ENCODE measurements around the gene ANXA2R.

ANXA2R gene

GRCh38 chr5:43045236-43045635 lies 5.1 kb upstream of the ANXA2R start:
- Histone ChIP-seq H3K9ac (ENCODE audit: low read length) (peak overlapping the region; percentile 51), H3K23ac (ENCODE audit: low read length in 2 of 2) (no peak overlapping the region), H2BK120ac (ENCODE audit: low read depth, low read length) (no peak overlapping the region), H2BK5ac (ENCODE audit: low read depth, low read length, poor library complexity, severe bottlenecking) (no peak overlapping the region), H3K4me1 (ENCODE audit: control insufficient read depth, insufficient read depth, low read depth, low read length) (peaks cover 11% of the 10 kb centered on the region), H3K79me1 (replicated peaks; ENCODE audit: low read length, poor library complexity, severe bottlenecking) (peaks cover 5% of the 10 kb centered on the region), H2AK5ac (ENCODE audit: low read length, severe bottlenecking) (peak overlapping the region; percentile 67), H3K27ac (ENCODE audit: low read length, poor library complexity, severe bottlenecking) (no peak overlapping the region), H2BK15ac (ENCODE audit: low read depth, poor library complexity, severe bottlenecking) (no peak overlapping the region), H3K27me3 (ENCODE audit: control insufficient read depth in 1 of 2, insufficient read depth in 1 of 2, low read length in 2 of 2) (no peaks in the 10 kb centered on the region), H3K9me3 (ENCODE audit: control insufficient read depth, low read length) (no peaks in the 10 kb centered on the region), H3K18ac (ENCODE audit: low read depth in 1 of 2, low read length in 2 of 2) (no peak overlapping the region), H3K36me3 (ENCODE audit: control insufficient read depth in 1 of 2, insufficient read depth in 2 of 2, low read depth in 1 of 2, low read length in 2 of 2) (peaks cover 0 to 6% of the 10 kb centered on the region in 2 experiments), H3K14ac (ENCODE audit: low read length in 2 of 2) (no peak overlapping the region), H2AFZ (ENCODE audit: low read depth, low read length) (no peak overlapping the region), H3K4ac (ENCODE audit: low read depth in 1 of 2, low read length in 2 of 2) (no peak overlapping the region), H2BK12ac (ENCODE audit: low read length in 2 of 2) (no peak overlapping the region), H4K8ac (ENCODE audit: low read length) (no peak overlapping the region), H4K91ac (ENCODE audit: low read length) (no peak overlapping the region), H3K4me3 (ENCODE audit: insufficient read depth in 1 of 2, low read depth in 1 of 2, low read length in 2 of 2) (peak overlapping the region in 1 of 2 experiments; percentile 66), H3K4me2 (ENCODE audit: low read length, poor library complexity, severe bottlenecking) (peak overlapping the region; percentile 11)
- no peak for DNase-seq
- WGBS: 74% methylated on average over 4 of the region's 4 CpGs

- no peaks in the 10 kb centered on the region for H3K9me3 ChIP-seq (ENCODE audit: control insufficient read depth, low read length)
- H2BK15ac ChIP-seq (ENCODE audit: low read depth, poor library complexity, severe bottlenecking): no peak overlapping the region
- no peak overlapping the region for H2AFZ ChIP-seq (ENCODE audit: low read depth, low read length)
- H2BK12ac ChIP-seq (ENCODE audit: low read length in 2 of 2): peak overlapping the region in 1 of 2 experiments; percentile 61
- peak overlapping the region; percentile 71 for H3K4me2 ChIP-seq (ENCODE audit: low read length, poor library complexity, severe bottlenecking)
- H4K91ac ChIP-seq (ENCODE audit: low read length): no peak overlapping the region
- peak overlapping the region; percentile 40 to 66 for H3K4me3 ChIP-seq (ENCODE audit: insufficient read depth in 1 of 2, low read depth in 1 of 2, low read length in 2 of 2)
- peak overlapping the region; percentile 45 for H4K8ac ChIP-seq (ENCODE audit: low read length)
- peaks cover 0 to 6% of the 10 kb centered on the region in 2 experiments for H3K36me3 ChIP-seq (ENCODE audit: control insufficient read depth in 1 of 2, insufficient read depth in 2 of 2, low read depth in 1 of 2, low read length in 2 of 2)
- H3K9ac ChIP-seq (ENCODE audit: low read length): peak overlapping the region; percentile 51
- peaks cover 5% of the 10 kb centered on the region for H3K79me1 ChIP-seq (replicated peaks; ENCODE audit: low read length, poor library complexity, severe bottlenecking)
- H3K27ac ChIP-seq (ENCODE audit: low read length, poor library complexity, severe bottlenecking): peak overlapping the region; percentile 31
- peak overlapping the region in 1 of 2 experiments; percentile 44 for H3K14ac ChIP-seq (ENCODE audit: low read length in 2 of 2)
- peak overlapping the region in 1 of 2 experiments; percentile 65 for H3K4ac ChIP-seq (ENCODE audit: low read depth in 1 of 2, low read length in 2 of 2)
- H2BK120ac ChIP-seq (ENCODE audit: low read depth, low read length): no peak overlapping the region
- no peaks in the 10 kb centered on the region for H3K27me3 ChIP-seq (ENCODE audit: control insufficient read depth in 1 of 2, insufficient read depth in 1 of 2, low read length in 2 of 2)
- no peak overlapping the region for H3K23ac ChIP-seq (ENCODE audit: low read length in 2 of 2)
- DNase-seq: peak; percentile 77
- H3K18ac ChIP-seq (ENCODE audit: low read depth in 1 of 2, low read length in 2 of 2): peak overlapping the region in 1 of 2 experiments; percentile 66
- H2BK5ac ChIP-seq (ENCODE audit: low read depth, low read length, poor library complexity, severe bottlenecking): no peak overlapping the region
- H3K4me1 ChIP-seq (ENCODE audit: control insufficient read depth, insufficient read depth, low read depth, low read length): peaks cover 11% of the 10 kb centered on the region
- H2AK5ac ChIP-seq (ENCODE audit: low read length, severe bottlenecking): no peak overlapping the region
- WGBS: 21% methylated on average over 26 of the region's 26 CpGs
Measured at GRCh38 chr5:43044181-43044914, 4.2 kb upstream of the ANXA2R start.

DNA sequence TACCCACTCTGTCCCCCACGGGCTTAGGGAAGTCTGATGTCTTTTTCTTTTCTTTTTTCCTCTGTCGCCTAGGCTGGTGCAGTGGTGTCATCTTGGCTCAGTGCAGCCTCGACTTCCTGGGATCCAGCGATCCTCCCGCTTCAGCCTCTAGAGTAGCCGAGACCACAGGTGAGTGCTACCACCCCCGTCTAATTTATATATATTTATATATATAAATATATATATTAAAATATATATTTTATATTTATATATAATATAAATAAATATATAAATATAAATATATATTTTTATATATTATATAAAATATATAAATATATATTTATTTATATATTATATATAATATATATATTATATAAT lies 3.3 kb upstream of the ANXA2R start:
- Histone ChIP-seq H2BK15ac (ENCODE audit: low read depth, poor library complexity, severe bottlenecking) (no peak overlapping the region), H3K4me3 (ENCODE audit: insufficient read depth in 1 of 2, low read depth in 1 of 2, low read length in 2 of 2) (peak overlapping the region; percentile 64 to 89), H2AK5ac (ENCODE audit: low read length, severe bottlenecking) (no peak overlapping the region), H3K4ac (ENCODE audit: low read depth in 1 of 2, low read length in 2 of 2) (peak overlapping the region in 1 of 2 experiments; percentile 60), H3K9me3 (ENCODE audit: control insufficient read depth, low read length) (no peaks in the 10 kb centered on the region), H3K27ac (ENCODE audit: low read length, poor library complexity, severe bottlenecking) (peak overlapping the region; percentile 96), H3K14ac (ENCODE audit: low read length in 2 of 2) (peak overlapping the region in 1 of 2 experiments; percentile 69), H3K36me3 (ENCODE audit: control insufficient read depth in 1 of 2, insufficient read depth in 2 of 2, low read depth in 1 of 2, low read length in 2 of 2) (peaks cover 0 to 6% of the 10 kb centered on the region in 2 experiments), H3K27me3 (ENCODE audit: control insufficient read depth in 1 of 2, insufficient read depth in 1 of 2, low read length in 2 of 2) (no peaks in the 10 kb centered on the region), H2BK120ac (ENCODE audit: low read depth, low read length) (no peak overlapping the region), H3K9ac (ENCODE audit: low read length) (peak overlapping the region; percentile 99), H3K23ac (ENCODE audit: low read length in 2 of 2) (peak overlapping the region in 1 of 2 experiments; percentile 61), H2BK12ac (ENCODE audit: low read length in 2 of 2) (peak overlapping the region in 1 of 2 experiments; percentile 21), H2BK5ac (ENCODE audit: low read depth, low read length, poor library complexity, severe bottlenecking) (no peak overlapping the region), H4K8ac (ENCODE audit: low read length) (peak overlapping the region; percentile 8), H3K79me1 (replicated peaks; ENCODE audit: low read length, poor library complexity, severe bottlenecking) (peaks cover 8% of the 10 kb centered on the region), H2AFZ (ENCODE audit: low read depth, low read length) (no peak overlapping the region), H4K91ac (ENCODE audit: low read length) (no peak overlapping the region), H3K18ac (ENCODE audit: low read depth in 1 of 2, low read length in 2 of 2) (peak overlapping the region in 1 of 2 experiments; percentile 90), H3K4me1 (ENCODE audit: control insufficient read depth, insufficient read depth, low read depth, low read length) (peaks cover 14% of the 10 kb centered on the region), H3K4me2 (ENCODE audit: low read length, poor library complexity, severe bottlenecking) (peak overlapping the region; percentile 90)
- WGBS: 0% methylated on average over 2 of the region's 7 CpGs
- DNase-seq: no peak

GRCh38 chr5:43042626-43043399 lies 2.7 kb upstream of the ANXA2R start:
- Histone ChIP-seq H2BK15ac (ENCODE audit: low read depth, poor library complexity, severe bottlenecking) (peak overlapping the region; percentile 19), H3K36me3 (ENCODE audit: control insufficient read depth in 1 of 2, insufficient read depth in 2 of 2, low read depth in 1 of 2, low read length in 2 of 2) (peaks cover 0 to 6% of the 10 kb centered on the region in 2 experiments), H3K4ac (ENCODE audit: low read depth in 1 of 2, low read length in 2 of 2) (peak overlapping the region; percentile 83 to 89), H3K14ac (ENCODE audit: low read length in 2 of 2) (peak overlapping the region in 1 of 2 experiments; percentile 69), H2AK5ac (ENCODE audit: low read length, severe bottlenecking) (no peak overlapping the region), H3K79me1 (replicated peaks; ENCODE audit: low read length, poor library complexity, severe bottlenecking) (peaks cover 8% of the 10 kb centered on the region), H4K91ac (ENCODE audit: low read length) (peak overlapping the region; percentile 53), H3K9ac (ENCODE audit: low read length) (peak overlapping the region; percentile 99), H2AFZ (ENCODE audit: low read depth, low read length) (no peak overlapping the region), H2BK120ac (ENCODE audit: low read depth, low read length) (peak overlapping the region; percentile 97), H3K27me3 (ENCODE audit: control insufficient read depth in 1 of 2, insufficient read depth in 1 of 2, low read length in 2 of 2) (no peaks in the 10 kb centered on the region), H3K23ac (ENCODE audit: low read length in 2 of 2) (peak overlapping the region in 1 of 2 experiments; percentile 61), H3K4me3 (ENCODE audit: insufficient read depth in 1 of 2, low read depth in 1 of 2, low read length in 2 of 2) (peak overlapping the region; percentile 64 to 89), H3K4me2 (ENCODE audit: low read length, poor library complexity, severe bottlenecking) (peak overlapping the region; percentile 90), H3K27ac (ENCODE audit: low read length, poor library complexity, severe bottlenecking) (peak overlapping the region; percentile 96), H4K8ac (ENCODE audit: low read length) (peak overlapping the region; percentile 93), H3K9me3 (ENCODE audit: control insufficient read depth, low read length) (no peaks in the 10 kb centered on the region), H2BK12ac (ENCODE audit: low read length in 2 of 2) (peak overlapping the region in 1 of 2 experiments; percentile 24), H2BK5ac (ENCODE audit: low read depth, low read length, poor library complexity, severe bottlenecking) (no peak overlapping the region), H3K4me1 (ENCODE audit: control insufficient read depth, insufficient read depth, low read depth, low read length) (peaks cover 14% of the 10 kb centered on the region), H3K18ac (ENCODE audit: low read depth in 1 of 2, low read length in 2 of 2) (peak overlapping the region; percentile 74 to 90)
- WGBS: 8% methylated on average over 58 of the region's 58 CpGs
- peak; percentile 78 for DNase-seq
